Measurements from ENCODE around the gene SRRD.
"Not testable (repeated sequence)": the region's sequence is repeated elsewhere in the genome, so short reads cannot be mapped to it uniquely, and the experiment has no call there.

Gene SRRD

DNA sequence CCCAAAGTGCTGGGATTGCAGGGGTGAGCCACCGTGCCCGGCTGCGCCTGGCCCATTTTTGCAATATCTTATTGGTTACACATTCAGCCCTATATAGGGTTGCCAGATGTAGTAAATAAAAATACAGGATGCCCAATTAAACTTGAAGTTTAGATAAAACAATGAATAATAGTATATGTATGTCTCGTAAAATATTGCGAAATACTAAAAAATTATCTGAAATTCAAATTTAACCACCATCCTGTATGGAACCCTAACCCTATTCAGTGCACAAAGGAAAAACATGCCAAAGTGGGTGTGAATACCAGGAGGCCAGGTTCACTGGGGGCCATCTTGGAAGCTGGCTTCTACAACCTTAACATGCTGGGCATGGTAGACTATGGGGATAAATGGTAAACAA lies 33.8 kb downstream of the SRRD start:
- no peak for DNase-seq (ENCODE audit: low spot score)

DNA sequence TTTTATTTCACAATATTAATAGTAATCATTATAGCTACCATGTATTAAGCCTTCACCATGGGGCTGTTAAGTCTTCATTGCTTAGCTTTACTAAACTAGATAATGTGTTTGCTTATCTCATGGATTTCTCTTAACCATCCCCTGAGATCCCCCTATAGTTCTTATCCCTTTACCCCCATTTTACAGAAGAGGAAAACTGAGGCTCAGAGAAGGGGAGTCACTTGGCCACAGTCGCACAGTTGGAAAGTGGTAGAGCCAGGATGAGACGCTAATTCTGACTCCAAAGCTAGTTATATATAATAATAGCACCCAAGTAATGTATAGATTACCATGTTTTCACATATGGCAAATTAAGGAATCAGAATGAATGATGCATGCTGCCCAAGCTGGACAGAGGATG lies 38.3 kb downstream of the SRRD start:
- DNase-seq (ENCODE audit: low spot score) = no peak

DNA sequence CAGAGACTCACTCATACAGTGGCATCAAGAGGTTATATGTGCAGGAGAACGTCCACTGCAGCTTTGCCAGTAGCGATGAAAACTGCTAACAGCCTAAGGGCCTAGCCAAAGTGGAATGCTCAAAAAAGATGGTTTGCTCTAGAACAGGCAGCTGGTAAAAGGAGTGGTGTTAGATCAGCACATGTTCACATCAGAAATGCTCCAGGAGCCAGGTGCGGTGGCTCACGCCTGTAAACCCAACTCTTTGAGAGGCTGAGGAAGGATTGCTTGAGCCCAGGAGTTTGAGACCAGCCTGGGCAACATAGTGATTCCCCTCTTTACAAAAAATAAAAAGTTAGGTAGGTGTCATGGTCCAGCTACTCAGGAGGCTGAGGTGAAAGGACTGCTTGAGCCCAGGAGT lies 38.9 kb downstream of the SRRD start:
- no peak for DNase-seq (ENCODE audit: low spot score)

DNA sequence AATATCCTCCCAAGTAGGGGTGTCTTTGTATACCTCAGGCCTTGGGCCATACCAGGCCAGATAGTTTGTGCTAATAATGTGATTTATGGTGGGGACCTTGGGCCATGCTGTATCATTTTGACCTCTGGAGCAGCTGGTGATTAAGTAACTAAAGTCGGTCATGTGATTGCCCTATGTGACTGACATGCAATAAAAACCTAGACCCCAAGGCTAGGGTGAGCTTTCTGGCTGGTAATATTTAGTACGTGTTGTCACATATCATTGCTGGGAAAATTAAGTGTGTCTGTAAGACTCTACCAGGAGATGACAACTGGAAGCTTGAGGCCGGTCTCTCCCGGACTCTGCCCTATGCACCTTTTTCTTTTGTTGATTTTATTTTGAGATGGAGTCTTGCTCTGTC lies 41.2 kb downstream of the SRRD start:
- no peak for DNase-seq (ENCODE audit: low spot score)

DNA sequence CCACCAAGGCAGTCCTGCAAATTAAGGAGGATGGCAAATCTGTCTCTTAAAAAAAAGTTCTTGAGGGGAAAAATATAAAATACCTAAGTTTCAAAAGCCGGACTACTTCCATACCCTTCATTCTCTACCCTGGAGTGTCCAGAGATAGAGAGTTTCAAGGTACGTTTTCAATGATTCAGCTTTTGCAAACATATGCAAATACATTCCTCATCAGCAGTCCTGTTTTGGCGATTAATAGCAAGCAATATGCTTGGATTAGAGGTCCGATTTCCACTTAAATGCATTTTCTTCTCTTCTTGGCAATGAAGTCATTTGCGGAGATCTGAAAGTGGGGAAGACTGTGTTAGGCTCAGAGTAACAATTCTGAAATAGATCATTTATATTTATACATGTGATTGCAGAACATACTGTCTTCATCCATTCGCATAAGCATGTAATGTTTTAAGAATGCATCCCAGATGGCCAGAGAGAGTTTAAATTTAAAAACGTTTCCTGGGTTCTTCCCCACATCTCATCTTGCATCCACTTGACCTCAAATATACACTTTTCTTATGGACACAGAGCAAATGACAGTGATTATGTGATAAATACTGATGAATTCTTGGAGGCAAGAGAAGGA lies 42.4 kb downstream of the SRRD start:
- no peak for DNase-seq (ENCODE audit: low spot score)

DNA sequence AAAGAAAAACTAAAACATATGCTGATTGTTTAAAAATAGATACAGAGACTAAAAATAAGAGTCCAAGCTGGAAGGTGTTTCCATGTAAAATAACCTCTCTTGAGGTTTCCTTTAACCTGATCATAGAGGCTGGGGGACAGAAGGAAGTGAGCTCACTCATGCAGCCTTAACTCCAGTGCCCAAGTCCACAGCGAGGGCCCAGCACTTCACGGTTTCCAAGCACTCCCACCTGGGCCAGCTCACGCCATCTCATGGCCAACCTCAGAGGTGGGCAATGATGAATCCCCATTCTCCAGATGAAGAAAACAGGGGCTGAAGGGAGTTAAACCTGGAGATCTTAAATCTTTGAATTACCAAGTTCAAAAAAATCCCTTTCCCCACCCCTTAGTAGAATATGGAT lies 43.5 kb downstream of the SRRD start:
- DNase-seq (ENCODE audit: low spot score) = no peak

DNA sequence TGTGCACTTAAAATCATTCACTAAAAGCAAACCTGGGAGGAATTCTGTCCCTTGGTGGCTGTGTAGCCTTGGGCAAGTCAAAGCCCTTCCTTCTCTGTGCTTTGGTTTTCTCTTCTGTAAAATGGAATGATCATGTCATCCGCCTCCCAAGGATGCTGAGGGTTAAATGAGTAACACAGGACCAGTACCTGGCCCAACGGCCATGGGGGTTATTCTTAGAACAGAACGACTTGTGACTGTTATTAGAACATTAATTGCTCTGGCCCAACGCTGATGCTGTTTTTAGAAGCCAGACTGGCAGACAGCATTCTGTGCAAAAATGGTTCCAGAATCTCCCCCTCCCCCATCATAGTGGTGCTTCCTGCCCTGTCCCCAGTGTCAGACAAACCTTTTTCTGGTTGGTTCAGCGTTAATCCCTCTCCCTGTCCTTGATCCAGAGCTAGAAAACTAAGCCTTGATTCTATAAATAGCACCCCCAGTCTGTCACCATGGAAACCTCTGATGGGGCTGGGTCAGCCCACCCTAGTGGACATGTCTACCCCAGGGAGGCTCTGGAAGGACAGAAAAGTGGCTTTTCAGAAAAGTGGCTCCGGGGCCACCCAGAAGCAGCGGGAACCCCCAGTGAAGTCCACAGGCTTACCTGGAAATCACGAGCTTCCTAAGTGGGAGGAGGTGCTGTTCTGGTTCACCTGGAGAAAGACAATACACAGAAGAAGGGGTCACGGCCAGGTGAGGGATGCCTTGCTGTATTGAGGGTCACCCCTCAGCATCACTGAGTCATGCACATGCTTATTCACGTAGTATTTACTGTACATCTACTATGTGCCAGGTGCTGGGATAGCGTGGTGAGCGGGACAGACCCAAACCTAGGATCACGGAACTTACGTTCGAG lies 44.1 kb downstream of the SRRD start:
- no peak for DNase-seq (ENCODE audit: low spot score)

- DNase-seq (ENCODE audit: low spot score) = not testable (repeated sequence)
Measured at GRCh38 chr22:26528518-26528917, 44.8 kb downstream of the SRRD start.

DNA sequence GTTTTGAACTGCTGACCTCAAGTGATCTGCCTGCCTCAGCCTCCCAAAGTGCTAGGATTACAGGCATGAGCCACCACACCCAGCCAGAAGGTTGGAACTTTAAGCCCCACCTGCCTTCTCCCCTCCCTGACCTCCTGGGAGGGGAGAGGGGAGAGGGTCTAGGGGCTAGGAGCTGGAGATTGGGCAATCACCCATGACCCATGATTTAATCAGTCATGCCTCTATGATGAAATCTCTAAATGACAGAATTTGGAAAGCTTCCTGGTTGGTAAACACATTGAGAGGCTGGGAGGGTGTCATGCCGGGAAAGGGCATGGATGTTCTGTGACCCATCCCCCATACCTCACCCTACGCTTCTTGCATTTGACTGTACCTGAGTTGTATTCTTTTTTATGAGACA lies 45.7 kb downstream of the SRRD start:
- DNase-seq (ENCODE audit: low spot score) = no peak

DNA sequence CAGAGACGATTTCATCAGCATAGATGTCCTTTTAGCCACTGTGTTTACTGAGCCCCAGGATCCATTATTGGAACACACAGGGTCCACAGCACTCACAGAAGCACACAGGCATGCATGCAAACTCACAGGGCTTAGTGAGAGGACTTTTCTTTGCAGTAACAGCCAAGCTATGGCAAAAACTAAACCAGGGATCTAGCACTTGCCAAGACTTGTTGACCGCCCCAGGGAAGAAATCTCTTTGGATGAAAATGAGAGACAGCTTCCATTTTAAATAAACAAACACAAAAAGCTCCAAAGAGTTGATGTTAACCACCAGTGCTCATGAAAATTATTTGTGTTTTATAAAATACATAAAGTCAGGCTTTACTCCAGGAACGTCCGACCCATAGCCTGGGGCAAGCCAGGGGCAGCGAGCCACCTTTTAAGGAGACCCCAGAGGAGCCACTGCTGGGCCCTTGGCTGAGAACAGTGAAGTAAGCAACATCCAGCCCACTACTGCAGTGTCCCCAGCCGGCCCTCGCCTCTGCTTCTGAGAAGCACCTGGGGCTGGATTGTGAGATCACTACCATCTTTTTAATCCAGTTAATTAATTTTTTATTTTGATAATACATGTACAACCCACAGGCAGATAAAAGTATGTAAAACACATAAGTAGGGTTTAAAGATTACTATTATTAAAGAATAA lies 50.6 kb downstream of the SRRD start:
- no peak for DNase-seq (ENCODE audit: low spot score)

- DNase-seq (ENCODE audit: low spot score) = no peak
Measured at GRCh38 chr22:26534874-26535602, 51.4 kb downstream of the SRRD start.

DNA sequence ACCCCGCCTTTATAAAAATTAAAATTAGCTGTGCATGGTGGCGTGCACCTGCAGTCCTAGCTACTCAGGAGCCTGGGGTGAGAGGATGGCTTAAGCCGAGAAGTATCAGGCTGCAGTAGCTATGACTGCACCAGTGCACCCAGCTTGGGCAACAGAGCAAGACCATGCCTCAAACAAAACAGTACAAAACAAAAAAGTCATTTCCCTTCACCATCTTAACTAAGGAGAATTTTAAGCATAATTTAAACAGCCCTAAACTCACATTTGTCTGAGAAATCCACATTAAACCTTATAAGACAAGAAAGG lies 51.9 kb downstream of the SRRD start:
- no peak for DNase-seq (ENCODE audit: low spot score)

- DNase-seq (ENCODE audit: low spot score) = no peak
Measured at GRCh38 chr22:26536056-26536761, 52.5 kb downstream of the SRRD start.

DNA sequence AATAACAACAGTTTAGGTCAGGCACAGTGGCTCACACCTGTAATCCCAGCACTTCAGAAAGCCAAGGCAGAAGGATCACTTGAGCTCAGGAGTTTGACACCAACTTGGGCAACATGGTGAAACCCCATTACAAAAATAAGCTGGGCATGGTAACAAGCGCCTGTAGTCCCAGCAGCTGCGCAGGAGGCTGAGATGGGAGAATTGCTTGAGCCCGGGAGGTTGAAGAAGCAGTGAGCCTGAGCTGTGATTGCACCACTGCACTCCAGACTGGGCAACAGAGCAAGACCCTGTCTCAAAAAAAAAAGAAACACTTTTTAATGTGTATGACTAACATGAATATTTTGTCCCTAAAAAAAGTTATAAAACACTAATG lies 53.1 kb downstream of the SRRD start:
- DNase-seq (ENCODE audit: low spot score) = no peak

DNA sequence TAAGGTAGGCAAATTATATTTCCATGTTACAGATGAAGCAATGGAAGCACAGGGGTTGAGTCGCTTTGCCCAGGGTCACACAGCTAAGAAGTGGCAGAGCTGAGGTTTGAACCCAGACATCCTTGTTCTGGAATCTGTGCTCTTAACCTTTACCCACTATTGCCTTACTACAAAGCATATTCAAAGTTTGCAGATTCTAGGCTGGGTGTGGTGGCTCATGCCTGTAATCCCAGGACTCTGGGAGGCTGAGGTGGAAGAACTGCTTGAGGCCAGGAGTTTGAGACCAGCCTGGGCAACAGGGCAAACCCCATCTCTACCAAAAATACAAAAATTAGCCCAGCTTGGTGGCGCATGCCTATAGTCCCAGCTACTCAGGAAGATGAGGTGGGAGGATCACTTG lies 56.4 kb downstream of the SRRD start:
- no peak for DNase-seq (ENCODE audit: low spot score)

GRCh38 chr22:26541167-26541819 lies 57.6 kb downstream of the SRRD start:
- no peak for DNase-seq (ENCODE audit: low spot score)

DNA sequence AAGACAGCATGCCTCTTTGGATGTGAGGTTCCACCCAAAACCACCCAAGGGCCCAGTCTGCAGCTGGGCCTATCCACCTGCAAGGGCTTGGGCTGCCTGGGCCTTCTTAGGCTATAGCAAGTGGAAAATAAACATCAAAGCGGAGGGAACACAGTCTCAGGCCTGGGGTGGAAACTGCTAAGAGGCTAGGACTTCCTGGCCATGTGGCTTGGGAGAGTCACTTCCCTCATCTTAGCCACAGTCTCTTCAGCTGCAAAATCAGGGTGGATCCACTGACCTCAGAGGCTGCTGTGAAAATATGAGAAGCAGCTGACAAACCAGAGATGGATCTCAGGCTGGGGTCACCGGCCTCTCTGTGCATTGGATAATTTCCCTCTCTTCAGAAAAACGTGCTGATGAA lies 59.2 kb downstream of the SRRD start:
- no peak for DNase-seq (ENCODE audit: low spot score)
